ENCODE results near the gene SPAG6. TPM values are rescaled to one million over a fixed set of nuclear protein-coding genes. Genes with fewer than 3 reads are reported as not detected.

The SPAG6 gene
- total and polyA plus RNA-seq, 9 of the 15 experiments (the other 6 are each of a cell fraction or from before 2014, with no cell fraction given), result 3.5 to 23.1 (median 11.8) TPM

DNA sequence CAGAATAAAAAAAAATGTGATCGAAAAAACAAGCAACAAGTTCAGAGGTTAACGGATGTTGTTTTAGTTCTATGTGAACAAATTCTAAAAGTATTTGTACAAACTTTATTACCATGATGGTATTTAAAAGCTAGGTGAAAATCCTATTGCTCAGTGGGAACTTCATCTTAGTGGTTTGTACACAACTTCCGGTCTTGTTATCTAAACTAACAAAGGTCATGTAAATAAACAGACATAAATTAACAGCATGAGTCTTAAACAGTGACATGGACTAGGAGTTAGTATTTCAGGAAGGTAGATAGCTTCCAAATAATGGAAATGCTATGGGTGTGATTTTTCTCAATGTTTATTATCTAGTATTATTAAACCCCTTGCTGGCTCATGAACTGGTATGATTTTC is 83.8 kb downstream of the SPAG6 start (continued):
- TF ChIP-seq GTF3C2 (IDR thresholded peaks at IDR 0.05; ENCODE audit: borderline replicate concordance, extremely low read depth, insufficient read length) (no peak), ZNF197 (CRISPR knock-in tag; IDR thresholded peaks at IDR 0.05; ENCODE audit: low read depth) (no peak), HMBOX1 (IDR thresholded peaks at IDR 0.05) (peak; percentile 22; the same call in 1 of the 2 replicates), TAL1 (IDR thresholded peaks at IDR 0.05) (no peak), SAFB2 (IDR thresholded peaks at IDR 0.05; ENCODE audit: borderline replicate concordance, low read depth, low read length, severe bottlenecking) (no peak), SRF (CRISPR knock-in tag; IDR thresholded peaks at IDR 0.05) (no peak), PHB (CRISPR knock-in tag; IDR thresholded peaks at IDR 0.05) (no peak), CREB1 (IDR thresholded peaks at IDR 0.05) (no peak), CREB1 (CRISPR knock-in tag; IDR thresholded peaks at IDR 0.05) (no peak), ZNF143 (CRISPR knock-in tag; IDR thresholded peaks at IDR 0.05) (no peak)
- TF ChIP-seq, protein P1, sequence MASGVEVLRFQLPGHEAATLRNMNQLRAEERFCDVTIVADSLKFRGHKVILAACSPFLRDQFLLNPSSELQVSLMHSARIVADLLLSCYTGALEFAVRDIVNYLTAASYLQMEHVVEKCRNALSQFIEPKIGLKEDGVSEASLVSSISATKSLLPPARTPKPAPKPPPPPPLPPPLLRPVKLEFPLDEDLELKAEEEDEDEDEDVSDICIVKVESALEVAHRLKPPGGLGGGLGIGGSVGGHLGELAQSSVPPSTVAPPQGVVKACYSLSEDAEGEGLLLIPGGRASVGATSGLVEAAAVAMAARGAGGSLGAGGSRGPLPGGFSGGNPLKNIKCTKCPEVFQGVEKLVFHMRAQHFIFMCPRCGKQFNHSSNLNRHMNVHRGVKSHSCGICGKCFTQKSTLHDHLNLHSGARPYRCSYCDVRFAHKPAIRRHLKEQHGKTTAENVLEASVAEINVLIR (CRISPR knock-in tag; IDR thresholded peaks at IDR 0.05), result no peak
- TF ChIP-seq, protein P2, sequence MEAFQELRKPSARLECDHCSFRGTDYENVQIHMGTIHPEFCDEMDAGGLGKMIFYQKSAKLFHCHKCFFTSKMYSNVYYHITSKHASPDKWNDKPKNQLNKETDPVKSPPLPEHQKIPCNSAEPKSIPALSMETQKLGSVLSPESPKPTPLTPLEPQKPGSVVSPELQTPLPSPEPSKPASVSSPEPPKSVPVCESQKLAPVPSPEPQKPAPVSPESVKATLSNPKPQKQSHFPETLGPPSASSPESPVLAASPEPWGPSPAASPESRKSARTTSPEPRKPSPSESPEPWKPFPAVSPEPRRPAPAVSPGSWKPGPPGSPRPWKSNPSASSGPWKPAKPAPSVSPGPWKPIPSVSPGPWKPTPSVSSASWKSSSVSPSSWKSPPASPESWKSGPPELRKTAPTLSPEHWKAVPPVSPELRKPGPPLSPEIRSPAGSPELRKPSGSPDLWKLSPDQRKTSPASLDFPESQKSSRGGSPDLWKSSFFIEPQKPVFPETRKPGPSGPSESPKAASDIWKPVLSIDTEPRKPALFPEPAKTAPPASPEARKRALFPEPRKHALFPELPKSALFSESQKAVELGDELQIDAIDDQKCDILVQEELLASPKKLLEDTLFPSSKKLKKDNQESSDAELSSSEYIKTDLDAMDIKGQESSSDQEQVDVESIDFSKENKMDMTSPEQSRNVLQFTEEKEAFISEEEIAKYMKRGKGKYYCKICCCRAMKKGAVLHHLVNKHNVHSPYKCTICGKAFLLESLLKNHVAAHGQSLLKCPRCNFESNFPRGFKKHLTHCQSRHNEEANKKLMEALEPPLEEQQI (IDR thresholded peaks at IDR 0.05), result no peak
- TF ChIP-seq, protein P3, sequence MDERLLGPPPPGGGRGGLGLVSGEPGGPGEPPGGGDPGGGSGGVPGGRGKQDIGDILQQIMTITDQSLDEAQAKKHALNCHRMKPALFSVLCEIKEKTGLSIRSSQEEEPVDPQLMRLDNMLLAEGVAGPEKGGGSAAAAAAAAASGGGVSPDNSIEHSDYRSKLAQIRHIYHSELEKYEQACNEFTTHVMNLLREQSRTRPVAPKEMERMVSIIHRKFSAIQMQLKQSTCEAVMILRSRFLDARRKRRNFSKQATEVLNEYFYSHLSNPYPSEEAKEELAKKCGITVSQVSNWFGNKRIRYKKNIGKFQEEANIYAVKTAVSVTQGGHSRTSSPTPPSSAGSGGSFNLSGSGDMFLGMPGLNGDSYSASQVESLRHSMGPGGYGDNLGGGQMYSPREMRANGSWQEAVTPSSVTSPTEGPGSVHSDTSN (CRISPR knock-in tag; IDR thresholded peaks at IDR 0.05; ENCODE audit: low read depth), result no peak
- TF ChIP-seq, protein P3 (tag; conservative IDR thresholded peaks at IDR 0.05; ENCODE audit: low read depth), result peak; percentile 59; the same call in 1 of the 2 replicates
- TF ChIP-seq, protein P4, sequence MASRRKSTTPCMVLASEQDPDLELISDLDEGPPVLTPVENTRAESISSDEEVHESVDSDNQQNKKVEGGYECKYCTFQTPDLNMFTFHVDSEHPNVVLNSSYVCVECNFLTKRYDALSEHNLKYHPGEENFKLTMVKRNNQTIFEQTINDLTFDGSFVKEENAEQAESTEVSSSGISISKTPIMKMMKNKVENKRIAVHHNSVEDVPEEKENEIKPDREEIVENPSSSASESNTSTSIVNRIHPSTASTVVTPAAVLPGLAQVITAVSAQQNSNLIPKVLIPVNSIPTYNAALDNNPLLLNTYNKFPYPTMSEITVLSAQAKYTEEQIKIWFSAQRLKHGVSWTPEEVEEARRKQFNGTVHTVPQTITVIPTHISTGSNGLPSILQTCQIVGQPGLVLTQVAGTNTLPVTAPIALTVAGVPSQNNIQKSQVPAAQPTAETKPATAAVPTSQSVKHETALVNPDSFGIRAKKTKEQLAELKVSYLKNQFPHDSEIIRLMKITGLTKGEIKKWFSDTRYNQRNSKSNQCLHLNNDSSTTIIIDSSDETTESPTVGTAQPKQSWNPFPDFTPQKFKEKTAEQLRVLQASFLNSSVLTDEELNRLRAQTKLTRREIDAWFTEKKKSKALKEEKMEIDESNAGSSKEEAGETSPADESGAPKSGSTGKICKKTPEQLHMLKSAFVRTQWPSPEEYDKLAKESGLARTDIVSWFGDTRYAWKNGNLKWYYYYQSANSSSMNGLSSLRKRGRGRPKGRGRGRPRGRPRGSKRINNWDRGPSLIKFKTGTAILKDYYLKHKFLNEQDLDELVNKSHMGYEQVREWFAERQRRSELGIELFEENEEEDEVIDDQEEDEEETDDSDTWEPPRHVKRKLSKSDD (conservative IDR thresholded peaks at IDR 0.05; ENCODE audit: low read length), result no peak
